Measurements from ENCODE around the gene RDH16.
A peak's percentile ranks its signal among the peaks of the same experiment; 100 is the strongest.

Gene RDH16, protein sequence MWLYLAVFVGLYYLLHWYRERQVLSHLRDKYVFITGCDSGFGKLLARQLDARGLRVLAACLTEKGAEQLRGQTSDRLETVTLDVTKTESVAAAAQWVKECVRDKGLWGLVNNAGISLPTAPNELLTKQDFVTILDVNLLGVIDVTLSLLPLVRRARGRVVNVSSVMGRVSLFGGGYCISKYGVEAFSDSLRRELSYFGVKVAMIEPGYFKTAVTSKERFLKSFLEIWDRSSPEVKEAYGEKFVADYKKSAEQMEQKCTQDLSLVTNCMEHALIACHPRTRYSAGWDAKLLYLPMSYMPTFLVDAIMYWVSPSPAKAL

DNA sequence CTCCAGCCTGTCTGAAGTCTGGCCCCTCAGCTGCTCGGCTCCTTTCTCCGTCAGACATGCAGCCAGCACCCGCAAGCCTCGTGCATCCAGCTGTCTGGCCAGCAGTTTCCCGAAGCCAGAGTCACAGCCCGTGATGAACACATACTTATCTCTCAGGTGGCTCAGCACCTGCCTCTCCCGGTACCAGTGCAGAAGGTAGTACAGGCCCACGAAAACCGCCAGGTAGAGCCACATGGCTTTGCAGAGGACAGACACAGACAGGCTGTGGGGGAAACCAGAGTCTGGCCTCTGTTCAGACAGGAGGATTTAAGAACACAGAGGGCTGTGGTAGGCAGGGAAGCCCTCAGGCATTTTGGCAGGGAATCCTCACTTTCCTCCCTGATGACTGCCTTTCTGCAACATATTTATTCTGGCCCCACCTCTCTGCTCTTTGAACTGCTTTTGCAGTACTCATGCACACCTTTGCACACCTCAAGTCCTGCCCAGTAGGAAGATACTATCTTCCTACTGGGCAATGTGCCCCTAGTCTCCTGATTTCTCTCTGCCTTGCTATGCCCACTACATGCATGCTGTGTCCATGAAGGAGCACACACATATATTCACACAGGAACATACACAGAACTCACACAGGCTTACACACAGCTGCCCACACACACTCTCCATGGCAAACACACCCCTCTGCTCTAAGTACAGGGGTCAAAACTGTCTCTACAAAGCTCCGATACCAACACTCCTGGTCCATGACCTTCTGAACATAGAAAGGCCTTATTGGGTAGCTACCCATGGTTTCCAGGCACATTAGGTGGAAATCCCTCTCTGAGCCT lies at the start of gene RDH16:
Gene RDH16, minus strand, starts transcription at position 380 of the 824 bp plus-strand sequence. Its CDS starts 146 bp downstream, at position 234.
- CTCF ChIA-PET: no interaction called here
- Mint-ChIP-seq H3K36me3 (no peaks in the 10 kb centered on the region), H3K4me3 (no peak within 1 kb of the TSS), H3K27me3 (peaks cover 23% of the 10 kb centered on the region), H3K9me3 (peaks cover 9% of the 10 kb centered on the region), H3K27ac (no peak within 1 kb of the TSS), H3K4me1 (no peaks in the 10 kb centered on the region)
- no peak for DNase-seq

DNA sequence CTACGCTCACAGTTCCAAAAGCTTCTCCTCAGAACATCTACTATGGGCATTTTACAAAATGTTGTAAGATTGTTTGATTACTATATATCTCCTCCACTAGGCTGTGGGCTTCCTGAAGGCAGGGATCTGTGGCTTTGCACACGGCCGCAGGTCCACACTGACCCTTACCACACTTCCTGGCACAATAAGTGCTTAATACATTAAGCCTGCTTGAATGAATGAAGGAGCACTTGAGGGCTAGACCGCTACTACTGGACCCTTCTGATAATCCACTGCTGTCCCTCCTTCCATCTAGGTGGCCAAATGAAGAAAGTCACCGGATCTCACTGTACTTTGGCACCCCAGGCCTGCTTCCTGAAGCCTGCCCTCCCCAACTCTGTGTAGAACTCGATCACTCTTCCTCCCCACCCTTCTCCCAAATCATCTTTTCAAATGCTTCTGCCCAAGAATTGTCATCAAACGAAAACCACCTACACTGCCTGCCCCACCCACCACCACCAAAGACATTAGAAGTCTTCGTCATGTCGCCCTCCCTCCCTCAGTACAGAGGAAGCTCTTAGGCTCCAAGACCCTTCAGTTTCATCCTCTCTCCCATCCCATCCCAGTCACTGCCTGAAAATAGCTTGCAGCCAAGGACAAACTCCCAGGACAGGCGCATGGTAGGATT lies 49.5 kb upstream of the RDH16 start:
- peak overlapping the region; percentile 82 for H3K4me3 Mint-ChIP-seq
- H3K27ac Mint-ChIP-seq: peak overlapping the region; percentile 77
- peak; percentile 29 for DNase-seq
- H3K27me3 Mint-ChIP-seq: no peaks in the 10 kb centered on the region
- CTCF ChIA-PET: interaction anchor here (0.6 to 8.9 kb wide), 6 partner anchors 15 to 104 kb away, joined by 3 to 147 read pairs (median 10); partner anchors contain the start of genes MYO1A and STAT6
- no peaks in the 10 kb centered on the region for H3K9me3 Mint-ChIP-seq
- H3K4me1 Mint-ChIP-seq: peaks cover 62% of the 10 kb centered on the region
- H3K36me3 Mint-ChIP-seq: peaks cover 23% of the 10 kb centered on the region

DNA sequence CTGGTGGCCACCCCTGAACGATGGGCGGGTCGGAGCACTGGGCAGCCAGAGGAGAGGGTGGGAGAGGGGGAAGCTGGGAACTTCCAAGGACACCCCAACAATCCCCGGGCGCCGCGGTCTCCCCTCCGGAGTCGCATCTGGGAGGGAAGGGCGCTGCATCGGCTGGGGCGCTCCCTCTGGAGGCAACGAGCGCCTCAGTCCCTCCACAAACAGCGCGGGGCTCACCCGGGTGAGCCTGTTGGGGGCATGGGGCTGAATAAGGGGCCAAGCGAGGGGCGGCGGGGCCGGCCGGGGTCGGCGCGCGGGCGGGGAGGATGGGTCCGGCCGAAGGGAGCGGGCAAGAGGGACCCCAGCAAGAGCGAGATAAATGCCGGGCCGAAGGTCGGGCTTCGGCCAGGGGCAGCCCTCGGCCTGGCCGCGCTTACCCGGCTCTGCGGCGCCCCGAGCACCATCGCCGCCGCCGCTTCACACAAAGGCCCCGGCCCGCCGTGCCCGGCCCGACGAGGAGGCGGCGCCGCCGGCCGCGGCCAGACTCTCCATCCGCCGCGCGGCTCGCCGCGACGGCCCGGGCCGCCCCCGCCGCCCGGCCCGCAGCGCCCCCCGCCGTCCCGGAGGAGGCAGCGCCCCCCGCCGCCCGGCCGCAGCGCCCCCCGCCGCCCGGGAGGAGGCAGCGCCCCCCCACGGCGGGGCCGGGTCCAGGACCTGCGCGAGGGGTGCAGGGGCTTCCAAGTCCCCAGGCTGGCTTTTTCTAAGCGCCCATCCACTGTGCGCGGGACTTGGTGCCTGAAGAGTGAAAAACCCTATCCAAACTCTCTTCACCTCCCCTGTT lies 48.8 kb upstream of the RDH16 start, which contains the start of gene ZBTB39:
Gene ZBTB39, minus strand, starts transcription at position 567 of the 829 bp plus-strand sequence. CDS start 1,629 bp downstream, outside the sequence.
- no peaks in the 10 kb centered on the region for H3K9me3 Mint-ChIP-seq
- no peaks in the 10 kb centered on the region for H3K27me3 Mint-ChIP-seq
- H3K4me1 Mint-ChIP-seq: peaks cover 62% of the 10 kb centered on the region
- CTCF ChIA-PET: interaction anchor here (1.0 to 8.9 kb wide), 14 partner anchors 9 to 252 kb away, joined by 3 to 147 read pairs (median 8); partner anchors contain the start of genes MYO1A and STAT6
- H3K27ac Mint-ChIP-seq: peak within 1 kb of the TSS; percentile 79
- H3K36me3 Mint-ChIP-seq: peaks cover 27% of the 10 kb centered on the region
- peak within 1 kb of the TSS; percentile 90 for H3K4me3 Mint-ChIP-seq
- DNase-seq: peak; percentile 64

DNA sequence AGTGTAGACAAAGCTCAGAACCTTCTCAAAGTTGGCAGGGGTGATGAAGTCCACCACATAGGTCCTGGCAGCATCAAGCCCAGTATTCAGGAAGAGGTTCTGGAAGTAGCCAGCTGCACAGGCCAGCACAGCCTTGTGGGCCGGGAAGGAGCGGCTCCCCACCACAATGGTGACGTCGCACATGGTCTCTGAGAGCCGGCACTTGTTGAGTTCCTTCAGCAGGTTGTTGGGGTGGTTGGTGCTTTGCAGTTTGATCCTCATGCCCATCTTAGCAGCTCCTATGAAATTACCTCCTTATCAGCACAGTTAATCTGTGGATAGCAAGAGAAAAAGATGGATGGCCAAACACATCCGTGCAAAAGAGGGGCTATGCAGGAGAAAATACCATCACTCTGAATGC lies 47.2 kb upstream of the RDH16 start:
- peak overlapping the region; percentile 90 for H3K4me3 Mint-ChIP-seq
- no peaks in the 10 kb centered on the region for H3K9me3 Mint-ChIP-seq
- H3K27me3 Mint-ChIP-seq: no peaks in the 10 kb centered on the region
- no peak overlapping the region for H3K27ac Mint-ChIP-seq
- no peak for DNase-seq
- CTCF ChIA-PET: interaction anchor here (0.6 to 7.1 kb wide), 18 partner anchors 11 to 250 kb away, joined by 3 to 61 read pairs (median 6); partner anchors contain the start of gene STAT6
- H3K36me3 Mint-ChIP-seq: peaks cover 29% of the 10 kb centered on the region
- H3K4me1 Mint-ChIP-seq: peaks cover 61% of the 10 kb centered on the region

DNA sequence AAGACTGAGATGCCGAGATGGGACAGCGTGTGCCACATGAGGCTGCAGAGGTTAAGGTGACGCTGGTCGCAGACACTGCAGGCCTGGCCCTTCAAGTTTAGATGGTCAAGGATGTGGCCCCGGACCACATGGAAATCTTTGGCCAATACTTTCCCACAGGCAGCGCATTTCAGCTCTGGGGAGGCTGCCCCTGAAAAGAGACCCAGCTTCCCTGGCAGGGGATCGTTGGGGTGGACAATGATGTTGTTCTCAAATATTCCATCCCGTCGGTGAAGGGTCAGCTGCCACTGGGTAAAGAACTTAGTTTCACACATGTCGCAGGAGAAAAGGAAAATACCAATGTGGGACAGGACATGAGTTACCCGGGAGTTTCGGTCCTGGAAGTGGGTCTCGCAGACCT lies 46.0 kb upstream of the RDH16 start:
- Mint-ChIP-seq H3K36me3 (peaks cover 32% of the 10 kb centered on the region), H3K9me3 (no peaks in the 10 kb centered on the region), H3K4me1 (peaks cover 67% of the 10 kb centered on the region), H3K27ac (no peak overlapping the region), H3K4me3 (no peak overlapping the region), H3K27me3 (no peaks in the 10 kb centered on the region)
- no peak for DNase-seq
- CTCF ChIA-PET: interaction anchor here (1.0 to 7.1 kb wide), 10 partner anchors 11 to 249 kb away, joined by 3 to 57 read pairs (median 32); partner anchors contain the start of genes HSD17B6 and STAT6

DNA sequence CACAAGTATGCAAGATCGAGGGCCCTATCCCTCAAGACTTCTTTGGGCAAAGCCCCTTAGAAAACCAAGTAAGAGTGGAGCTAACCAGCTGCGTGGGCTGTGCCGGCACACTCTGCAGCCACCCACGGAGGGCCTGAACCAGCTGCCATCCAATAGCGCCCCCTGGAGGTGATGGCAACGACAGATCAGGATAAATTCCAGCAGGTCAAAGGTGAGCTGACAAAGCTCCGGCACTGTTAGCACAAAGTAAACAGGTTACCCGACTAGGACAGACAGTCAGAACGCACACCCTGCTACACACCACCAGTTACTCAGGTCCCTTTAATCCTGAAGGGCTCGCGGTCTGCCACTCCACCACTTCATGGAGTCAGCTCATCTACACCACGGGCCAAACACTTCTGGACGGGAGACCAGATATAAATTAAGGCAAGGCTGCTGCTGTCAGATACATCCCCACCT lies 44.1 kb upstream of the RDH16 start:
- Mint-ChIP-seq H3K27me3 (no peaks in the 10 kb centered on the region), H3K4me1 (peaks cover 54% of the 10 kb centered on the region), H3K9me3 (no peaks in the 10 kb centered on the region), H3K27ac (no peak overlapping the region), H3K4me3 (no peak overlapping the region), H3K36me3 (peaks cover 38% of the 10 kb centered on the region)
- peak; percentile 85 for DNase-seq
- CTCF ChIA-PET: interaction anchor here (0.7 to 7.1 kb wide), 27 partner anchors 9 to 399 kb away, joined by 3 to 57 read pairs (median 4); partner anchors contain the start of genes HSD17B6, NEMP1 and STAT6

DNA sequence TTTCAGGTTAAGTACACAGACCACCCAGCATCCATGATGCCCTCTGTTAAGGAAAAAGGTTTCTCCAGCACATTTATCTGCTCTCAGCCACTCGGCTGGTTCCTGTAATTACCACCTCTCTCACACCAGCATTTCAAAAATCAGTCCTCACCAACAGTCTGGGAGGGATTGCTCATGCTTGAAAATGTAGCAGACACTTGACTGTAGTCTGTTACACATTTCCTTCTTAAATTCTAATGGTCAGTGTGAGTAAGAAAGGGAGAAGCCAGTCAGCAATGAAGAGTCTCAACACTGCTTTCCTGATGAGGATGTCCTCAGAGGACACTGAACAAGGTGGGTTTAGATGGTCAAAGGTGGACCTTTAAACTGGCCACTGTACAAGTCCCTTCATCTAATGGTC lies 43.0 kb upstream of the RDH16 start:
- no peak overlapping the region for H3K4me3 Mint-ChIP-seq
- no peak for DNase-seq

DNA sequence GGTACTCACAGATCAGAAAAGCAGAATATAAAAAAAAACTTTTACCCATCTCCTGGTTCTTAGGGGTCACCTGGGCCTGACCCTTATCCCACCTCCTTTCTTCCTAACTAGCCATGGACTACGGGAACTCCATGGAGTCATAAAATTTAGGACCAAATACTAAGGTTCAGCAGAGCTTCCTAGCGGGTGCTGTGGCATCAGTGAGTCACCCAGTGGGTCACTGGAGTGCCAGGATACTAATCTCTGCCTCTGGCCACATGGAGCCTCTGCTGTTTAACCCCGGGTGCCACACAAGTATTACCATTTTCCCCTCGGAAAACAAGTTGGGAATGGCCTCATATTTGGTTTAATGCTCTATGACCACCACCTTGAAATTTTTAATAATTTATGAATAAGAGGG lies 42.0 kb upstream of the RDH16 start:
- H3K36me3 Mint-ChIP-seq: peaks cover 33% of the 10 kb centered on the region
- peak overlapping the region; percentile 82 for H3K27ac Mint-ChIP-seq
- peaks cover 42% of the 10 kb centered on the region for H3K4me1 Mint-ChIP-seq
- no peaks in the 10 kb centered on the region for H3K27me3 Mint-ChIP-seq
- DNase-seq: no peak
- no peaks in the 10 kb centered on the region for H3K9me3 Mint-ChIP-seq
- no peak overlapping the region for H3K4me3 Mint-ChIP-seq
- CTCF ChIA-PET: interaction anchor here (0.7 to 7.1 kb wide), 8 partner anchors 9 to 314 kb away, joined by 3 to 57 read pairs (median 28); partner anchors contain the start of genes HSD17B6 and STAT6

More for the DNA sequence above, 43.0 kb upstream of the RDH16 start:
- Mint-ChIP-seq H3K27ac (no peak overlapping the region), H3K9me3 (no peaks in the 10 kb centered on the region), H3K27me3 (no peaks in the 10 kb centered on the region), H3K36me3 (peaks cover 38% of the 10 kb centered on the region), H3K4me1 (peaks cover 50% of the 10 kb centered on the region)
- CTCF ChIA-PET: interaction anchor here (0.7 to 7.1 kb wide), 9 partner anchors 9 to 246 kb away, joined by 4 to 57 read pairs (median 22); partner anchors contain the start of gene STAT6

DNA sequence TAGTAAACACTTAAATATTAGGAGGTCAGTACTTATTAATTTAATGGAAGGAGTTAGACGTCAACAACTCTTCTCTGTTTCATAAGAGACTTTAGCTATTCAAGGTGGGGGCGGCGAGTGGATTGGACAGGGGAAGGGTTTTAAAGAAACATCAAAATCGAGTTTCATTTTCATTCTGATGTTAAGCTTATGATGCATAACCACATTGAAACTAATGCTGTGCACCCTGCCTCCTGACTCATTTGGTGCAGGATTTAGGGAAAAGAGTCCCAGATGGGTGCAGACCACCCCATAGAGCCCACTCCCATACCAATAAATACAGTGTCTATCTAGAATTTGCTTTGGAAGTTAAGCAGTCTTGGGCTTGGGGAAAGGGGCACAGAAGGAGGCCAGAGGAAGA lies 41.6 kb upstream of the RDH16 start:
- CTCF ChIA-PET: interaction anchor here (1.0 to 7.0 kb wide), 5 partner anchors 9 to 236 kb away, joined by 3 to 45 read pairs (median 22); partner anchors contain the start of genes HSD17B6 and STAT6
- Mint-ChIP-seq H3K27me3 (no peaks in the 10 kb centered on the region), H3K36me3 (peaks cover 29% of the 10 kb centered on the region), H3K9me3 (no peaks in the 10 kb centered on the region), H3K4me1 (peaks cover 39% of the 10 kb centered on the region), H3K4me3 (no peak overlapping the region), H3K27ac (peak overlapping the region; percentile 82)
- DNase-seq: peak; percentile 61

DNA sequence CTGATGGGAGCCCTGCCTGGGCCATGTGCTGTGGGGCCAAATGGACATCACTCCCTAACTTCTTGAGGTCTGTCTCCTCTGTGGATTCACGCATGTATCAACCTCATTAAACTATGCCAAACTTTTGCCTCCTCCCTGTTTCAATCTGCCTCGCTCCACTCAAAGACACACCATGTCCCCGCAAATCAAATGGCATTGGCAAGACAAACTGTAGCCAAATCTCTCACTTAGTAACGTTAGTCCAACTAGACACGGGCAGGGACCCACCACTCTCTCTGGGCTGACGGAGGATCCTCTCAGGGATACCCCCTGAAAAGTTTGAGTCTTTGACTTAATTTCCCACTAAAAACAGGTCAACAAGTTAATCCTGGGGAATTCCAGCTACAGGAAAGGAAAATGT lies 40.9 kb upstream of the RDH16 start:
- Mint-ChIP-seq H3K36me3 (peaks cover 23% of the 10 kb centered on the region), H3K4me3 (no peak overlapping the region), H3K27me3 (no peaks in the 10 kb centered on the region), H3K27ac (peak overlapping the region; percentile 50), H3K9me3 (no peaks in the 10 kb centered on the region), H3K4me1 (peaks cover 39% of the 10 kb centered on the region)
- no peak for DNase-seq
- CTCF ChIA-PET: interaction anchor here (1.9 to 7.0 kb wide), 6 partner anchors 10 to 113 kb away, joined by 4 to 45 read pairs (median 14); partner anchors contain the start of gene STAT6

DNA sequence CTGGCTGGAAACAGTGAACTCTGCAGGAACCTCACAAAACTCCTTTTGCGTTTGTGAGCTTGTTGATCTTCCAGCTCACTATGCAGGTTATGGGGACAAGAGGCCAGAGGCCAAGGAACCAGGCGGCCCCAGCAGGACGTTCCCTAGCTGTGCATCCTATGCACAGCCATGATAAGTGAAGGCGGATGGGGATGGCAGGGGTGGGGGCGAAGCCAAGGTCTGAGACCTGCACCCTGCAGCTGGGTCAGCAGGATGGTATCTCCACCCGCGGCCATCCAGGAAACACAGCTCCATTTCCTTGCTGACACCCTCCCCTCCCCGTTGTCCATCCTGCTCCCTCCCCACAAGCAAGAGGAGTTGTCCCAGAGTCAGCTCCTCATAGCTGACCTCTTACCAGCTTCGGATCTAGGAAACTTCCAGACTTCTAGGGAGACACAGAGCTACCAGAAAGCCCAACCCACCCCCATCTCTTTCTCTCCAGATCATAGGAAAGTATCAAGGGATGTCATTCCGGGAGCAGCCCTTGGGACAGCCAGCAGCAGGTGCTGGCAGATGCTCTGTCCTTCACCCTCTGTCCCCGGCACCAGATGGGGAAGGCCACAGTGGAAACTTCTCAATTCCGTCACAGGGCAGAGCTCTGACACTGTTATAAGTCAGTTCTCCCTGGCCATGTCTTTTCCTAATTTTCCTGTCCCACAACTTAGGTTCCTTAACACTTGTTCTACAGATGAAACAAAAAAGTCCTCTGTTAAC lies 39.6 kb upstream of the RDH16 start:
- Mint-ChIP-seq H3K27me3 (no peaks in the 10 kb centered on the region), H3K27ac (no peak overlapping the region), H3K36me3 (peaks cover 15% of the 10 kb centered on the region), H3K9me3 (no peaks in the 10 kb centered on the region), H3K4me1 (peaks cover 36% of the 10 kb centered on the region), H3K4me3 (no peak overlapping the region)
- no peak for DNase-seq
- CTCF ChIA-PET: interaction anchor here (0.7 to 2.1 kb wide), 4 partner anchors 9 to 246 kb away, joined by 3 to 7 read pairs (median 4); partner anchors contain the start of gene STAT6

DNA sequence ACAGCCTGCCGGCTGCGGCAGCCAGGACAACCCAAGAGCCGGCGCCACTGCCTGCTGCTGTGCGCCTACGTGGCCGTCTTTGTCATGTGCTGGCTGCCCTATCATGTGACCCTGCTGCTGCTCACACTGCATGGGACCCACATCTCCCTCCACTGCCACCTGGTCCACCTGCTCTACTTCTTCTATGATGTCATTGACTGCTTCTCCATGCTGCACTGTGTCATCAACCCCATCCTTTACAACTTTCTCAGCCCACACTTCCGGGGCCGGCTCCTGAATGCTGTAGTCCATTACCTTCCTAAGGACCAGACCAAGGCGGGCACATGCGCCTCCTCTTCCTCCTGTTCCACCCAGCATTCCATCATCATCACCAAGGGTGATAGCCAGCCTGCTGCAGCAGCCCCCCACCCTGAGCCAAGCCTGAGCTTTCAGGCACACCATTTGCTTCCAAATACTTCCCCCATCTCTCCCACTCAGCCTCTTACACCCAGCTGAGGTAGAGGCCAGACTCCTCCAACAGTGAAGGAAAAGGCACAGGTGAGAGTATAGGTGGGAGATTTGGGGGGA lies 38.6 kb upstream of the RDH16 start:
- Mint-ChIP-seq H3K27ac (no peak overlapping the region), H3K36me3 (peaks cover 11% of the 10 kb centered on the region), H3K4me1 (peaks cover 37% of the 10 kb centered on the region), H3K27me3 (peaks cover 5% of the 10 kb centered on the region), H3K9me3 (no peaks in the 10 kb centered on the region), H3K4me3 (no peak overlapping the region)
- CTCF ChIA-PET: interaction anchor here (1.5 to 2.1 kb wide), 3 partner anchors 8 to 128 kb away, joined by 3 to 7 read pairs (median 3); partner anchors contain the start of gene STAT6
- no peak for DNase-seq
